Uterine smooth muscle cell (primary cell): Measurements from ENCODE around the gene IFNA2. TPM values are rescaled to one million over a fixed set of nuclear protein-coding genes. Genes with fewer than 3 reads are reported as not detected.

ENCODE experiments used
- total RNA-seq: library from RNA; depleted of rRNA; stranded (reverse); fragments of >200 nt; gene quantifications from 2 replicates; pipeline ENCODE4 v1.2.3, GENCODE V29; 2014

IFNA2 gene
- not detected in 2 replicates for total RNA-seq

GRCh38 chr9:21385131-21385670 lies at the start of gene IFNA2:
TSS of gene IFNA2 (minus strand) at chr9:21385398. CDS start at chr9:21385329, 69 bp downstream.

GRCh38 chr9:21408817-21409216 lies 23.6 kb upstream of the IFNA2 start, which contains the start of gene IFNA8:
TSS of gene IFNA8 (plus strand) at chr9:21409117. CDS start at chr9:21409177, 60 bp downstream.

GRCh38 chr9:21367957-21368356 lies 17.2 kb downstream of the IFNA2 start, which contains the start of gene IFNA13:
TSS of gene IFNA13 (minus strand) at chr9:21368057. CDS start at chr9:21368010, 47 bp downstream.

GRCh38 chr9:21350787-21351186 lies 34.4 kb downstream of the IFNA2 start, which contains the start of gene IFNA6:
TSS of gene IFNA6 (minus strand) at chr9:21350887. CDS start at chr9:21350887, 0 bp downstream.

GRCh38 chr9:21334701-21335632 lies 50.2 kb downstream of the IFNA2 start, which contains the start of gene KLHL9:
TSS of gene KLHL9 (minus strand) at chr9:21335404. CDS start at chr9:21334859, 545 bp downstream.

Other genes with a start within 250 kb of the IFNA2 start
- gene IFNW1, start 243.6 kb downstream of the IFNA2 start, total RNA-seq, result not detected in 2 replicates
- gene IFNA21, start 218.7 kb downstream of the IFNA2 start, total RNA-seq, result not detected in 2 replicates
- not detected in 2 replicates for gene IFNA4, start 197.8 kb downstream of the IFNA2 start, total RNA-seq
- gene IFNA7, start 183.2 kb downstream of the IFNA2 start, total RNA-seq, result not detected in 2 replicates
- gene IFNA10, start 178.3 kb downstream of the IFNA2 start, total RNA-seq, result not detected in 2 replicates
- not detected in 2 replicates for gene IFNA16, start 168.1 kb downstream of the IFNA2 start, total RNA-seq
- gene IFNA17, start 157.2 kb downstream of the IFNA2 start, total RNA-seq, result not detected in 2 replicates
- not detected in 2 replicates for gene IFNA14, start 145.4 kb downstream of the IFNA2 start, total RNA-seq
- gene IFNA5, start 80.1 kb downstream of the IFNA2 start, total RNA-seq, result 0.11 TPM in 1 of 2 replicates, not detected in the other
- 48.1 and 48.9 TPM in 2 replicates for gene KLHL9, start 50.0 kb downstream of the IFNA2 start, total RNA-seq
- gene IFNA6, start 34.5 kb downstream of the IFNA2 start, total RNA-seq, result not detected in 2 replicates
- not detected in 2 replicates for gene IFNA13, start 17.3 kb downstream of the IFNA2 start, total RNA-seq
- gene IFNA8, start 23.7 kb upstream of the IFNA2 start, total RNA-seq, result not detected in 2 replicates
- gene IFNA1, start 55.0 kb upstream of the IFNA2 start, total RNA-seq, result not detected in 2 replicates
- gene IFNE, start 96.9 kb upstream of the IFNA2 start, total RNA-seq, result 15.7 and 19.6 TPM in 2 replicates